GM12865 (cell line): ENCODE data around the gene STPG4.

Experiments used
- DNase-seq: peaks from one replicate; pipeline ENCODE4 v3.0.0; 2010; ENCODE audit warnings: low read depth
- H3K4me3 ChIP-seq: 2 replicates; pipeline ENCODE4 v1.5.1; 2011; ENCODE audit warnings: mild to moderate bottlenecking, low read depth, low read length, control low read depth
- CTCF ChIP-seq: IDR thresholded peaks from 2 replicates; pipeline ENCODE4 v1.5.1; 2011; ENCODE audit warnings: low read length, control low read depth, low read depth, inconsistent platforms; ENCODE audit not compliant: insufficient read depth; ENCODE audit errors: missing control alignments

The STPG4 gene

DNA sequence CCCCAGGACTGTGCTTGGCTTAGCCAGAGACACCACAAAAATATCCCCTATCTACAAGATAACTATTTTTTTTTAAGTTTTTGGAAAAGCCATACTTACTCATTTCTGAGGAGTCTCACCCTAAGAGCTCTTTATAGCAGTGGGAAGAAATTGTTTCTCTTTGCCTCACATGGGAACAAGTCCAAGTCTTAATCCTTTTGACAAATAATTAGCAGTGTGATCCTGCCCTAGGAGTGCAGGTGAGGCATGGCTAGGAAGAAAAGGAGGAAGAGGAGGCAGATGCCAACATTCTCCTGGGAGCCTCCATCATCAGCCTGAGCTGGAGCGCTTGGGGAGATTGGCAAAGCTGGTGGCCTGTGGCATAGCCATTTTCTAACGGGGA, 115.6 kb downstream of the STPG4 start:
- DNase-seq: no peak
- no peak for TF ChIP-seq CTCF
- no peak overlapping the region for H3K4me3 ChIP-seq

DNA sequence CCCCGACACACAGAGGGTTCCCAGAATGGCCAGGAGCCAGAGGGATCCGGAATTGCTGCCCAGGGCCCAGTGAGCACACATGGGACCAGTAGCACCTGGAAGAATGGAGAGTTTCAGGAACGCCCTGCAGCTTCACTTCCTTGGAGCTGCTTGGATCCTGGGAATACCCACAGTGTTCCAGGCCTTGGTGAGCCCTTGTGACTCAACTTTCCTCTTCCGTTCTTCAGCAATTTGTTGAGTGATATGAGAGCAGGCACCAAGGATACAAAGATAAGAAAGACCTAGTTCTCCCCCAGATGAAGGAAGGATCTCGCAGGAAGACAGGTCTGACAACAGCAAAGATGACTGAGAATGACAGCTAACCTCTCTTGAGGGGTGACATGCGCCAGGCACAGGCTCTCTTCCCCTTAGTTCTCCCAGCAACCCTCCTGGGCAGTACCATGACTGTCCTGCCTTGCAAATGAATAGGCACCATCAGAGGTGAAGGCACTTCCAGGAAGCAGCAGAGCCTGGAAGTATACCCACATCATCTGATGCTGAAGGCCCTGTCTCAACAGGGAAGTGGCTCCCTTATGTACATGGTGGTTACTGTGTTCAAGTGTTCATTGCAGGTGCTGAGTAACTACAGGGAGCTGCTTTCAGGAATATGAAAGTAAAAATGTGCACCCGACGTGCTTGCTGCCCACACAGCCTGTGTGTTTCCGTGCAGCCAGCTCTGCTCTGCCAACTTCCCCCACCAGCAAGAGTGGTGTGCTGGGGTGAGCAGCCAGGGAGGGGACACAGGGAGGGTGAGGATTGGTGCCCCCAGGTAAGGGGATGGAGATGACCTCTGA, 116.2 kb downstream of the STPG4 start:
- no peak for TF ChIP-seq CTCF
- H3K4me3 ChIP-seq: no peak overlapping the region
- DNase-seq: peak; percentile 14

- no peak overlapping the region for H3K4me3 ChIP-seq
- TF ChIP-seq CTCF: no peak
- no peak for DNase-seq
These were observed 117.4 kb downstream of the STPG4 start for GRCh38 chr2:47037678-47038077.
